Ovary (tissue), 9 donors: ENCODE results near the gene TNFRSF1A. TPM values are rescaled to one million over a fixed set of nuclear protein-coding genes. Genes with fewer than 3 reads are reported as not detected.

ENCODE experiments used
- DNase-seq, 5 donors: peaks; one replicate each; pipeline ENCODE4 v3.0.0-alpha.2; 2019 to 2020
- H3K27ac ChIP-seq, 2 donors: fragments of 200-600 bp; one replicate each; pipeline versions ENCODE4 v1.5.1 to v1.8.0; 2019 to 2022
- H3K27me3 ChIP-seq: fragments of 200-600 bp; one replicate; pipeline ENCODE4 v1.8.0; 2022
- H3K36me3 ChIP-seq: fragments of 200-600 bp; sonication (generic); one replicate; pipeline ENCODE4 v1.5.1; 2019
- H3K4me1 ChIP-seq: one replicate; pipeline ENCODE4 v1.8.1; 2013; ENCODE audit warnings: mild to moderate bottlenecking, moderate library complexity; ENCODE audit not compliant: insufficient read depth
- H3K4me3 ChIP-seq: fragments of 200-600 bp; sonication (generic); one replicate; pipeline ENCODE4 v1.5.1; 2017
- H3K9me3 ChIP-seq, 2 donors: fragments of 200-600 bp in 1 of 2; sonication (generic) in 1 of 2; one replicate each; pipeline versions ENCODE4 v1.5.1 to v1.8.1; 2013 to 2019; ENCODE audit warnings: mild to moderate bottlenecking in 1 of 2, moderate library complexity in 1 of 2
- EP300 ChIP-seq: sonication (generic); formaldehyde crosslinking; IDR thresholded peaks from one replicate; pipeline ENCODE4 v1.6.1; 2017; ENCODE audit warnings: antibody characterized with exemption
- POLR2A ChIP-seq: fragments of 450-650 bp; IDR thresholded peaks from one replicate; pipeline ENCODE4 v1.6.1; 2017; ENCODE audit warnings: antibody characterized with exemption, mild to moderate bottlenecking, moderate library complexity
- WGBS, 3 donors: extraction: QIAGEN DNeasy Blood & Tissue Kit in 1 of 3; methylation state at CpG; one replicate each; pipeline versions ENCODE4 v1.1.5 to v1.1.7; 2013 to 2017; 5-methylcytosine and 5-hydroxymethylcytosine counted together
- intact Hi-C, 4 donors: fragments of 100-400 bp; cut with DNase I; formaldehyde crosslinking; loops; one replicate each; pipeline versions ENCODE4 v1.11.0 to v1.15.1; 2022 to 2023
- polyA plus RNA-seq, 2 donors: library from polyadenylated mRNA; stranded (reverse); fragments of 200-250 nt in 1 of 2; fragments of 350-450 nt in 1 of 2; fragmentation: Illumina TruSeq in 1 of 2; extraction: RNeasy Lipid Tissue Mini Kit (QIAGEN cat#74804) in 1 of 2; gene quantifications; one replicate each; pipeline ENCODE4 v1.2.3, GENCODE V29; 2013 to 2014
- total RNA-seq, 7 donors: library from RNA; depleted of rRNA in 2 of 7; stranded (reverse); fragments of >200 nt in 2 of 7; fragmentation: NEBNext Ultra II Directional in 3 of 7; extraction: Animal tissue kit (Norgen Biotek cat#: 25700) in 3 of 7; gene quantifications; one replicate each; pipeline versions ENCODE4 v1.1.0 to v1.2.4, GENCODE V29; 2016 to 2023
- TF ChIP-seq, protein P1 (sequence below), 3 donors: fragments of 450-650 bp in 2 of 3; fragments of 200-600 bp in 1 of 3; IDR thresholded peaks; one replicate each; pipeline versions ENCODE4 v1.5.1 to v1.8.0; 2016 to 2022; ENCODE audit warnings: antibody characterized with exemption in 3 of 3, mild to moderate bottlenecking in 1 of 3
- donor health status: DM: no; HTN: no; CAD: no; lungs with moderate emphysema.
- donor health status: DM: no; HTN: no; CAD: no.
- donor health status: Bipolar disorder and iron deficiency.
- donor health status: DM: yes; HTN: yes; CAD: no.
- donor health status: DM: no; HTN: no; CAD: no.
- donor health status: DM: yes; HTN: yes; CAD: no.

Gene TNFRSF1A
- total and polyA plus RNA-seq, 9 donors, result 92.8 to 274 (median 179) TPM

DNA sequence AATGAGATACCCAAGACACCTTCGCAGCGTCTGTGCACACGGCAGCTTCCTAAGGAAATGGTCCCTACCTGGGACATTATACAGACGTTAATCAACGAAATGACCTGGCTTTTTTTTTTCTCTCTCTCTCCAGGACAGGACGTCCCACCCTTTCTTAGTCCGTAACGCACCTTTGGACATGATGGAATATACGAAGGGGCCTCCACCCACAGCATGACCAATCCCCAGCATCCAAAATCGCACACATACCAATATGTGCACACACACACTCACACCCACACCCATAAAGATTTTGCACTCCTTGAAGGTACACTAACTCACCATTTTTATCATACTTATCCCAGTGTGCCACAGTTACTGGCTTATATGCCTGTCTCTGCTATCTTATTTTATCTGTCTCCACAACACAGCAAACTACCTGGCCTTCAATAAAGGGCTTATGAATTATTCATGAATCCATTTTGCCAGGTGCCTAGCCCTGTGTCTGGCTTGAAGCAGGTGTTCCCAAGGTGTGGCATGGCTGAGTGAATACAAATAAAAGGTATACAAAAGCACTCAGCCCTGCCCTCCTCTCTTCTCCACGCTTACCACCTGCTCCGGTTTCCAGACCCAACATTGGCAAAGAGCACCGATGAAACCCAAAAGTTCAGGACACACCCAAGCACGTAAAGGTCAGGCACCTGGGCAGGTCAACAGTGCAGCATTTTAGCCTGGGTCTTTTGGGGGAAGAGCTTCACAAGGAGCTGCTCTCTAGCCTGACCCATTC, 31.3 kb upstream of the TNFRSF1A start:
- intact Hi-C loops, result no loop called here
- 84 to 87% (median 86%) methylated on average over 14 of the region's 14 CpGs for WGBS, 3 donors
- H3K4me3 ChIP-seq, result no peak overlapping the region
- H3K27ac ChIP-seq, result no peak overlapping the region
- H3K9me3 ChIP-seq, result no peaks in the 10 kb centered on the region
- no peak for DNase-seq
- H3K4me1 ChIP-seq, result peaks cover 19% of the 10 kb centered on the region
- H3K27me3 ChIP-seq, result no peaks in the 10 kb centered on the region
- TF ChIP-seq POLR2A (no peak), EP300 (no peak)
- TF ChIP-seq, protein P1, sequence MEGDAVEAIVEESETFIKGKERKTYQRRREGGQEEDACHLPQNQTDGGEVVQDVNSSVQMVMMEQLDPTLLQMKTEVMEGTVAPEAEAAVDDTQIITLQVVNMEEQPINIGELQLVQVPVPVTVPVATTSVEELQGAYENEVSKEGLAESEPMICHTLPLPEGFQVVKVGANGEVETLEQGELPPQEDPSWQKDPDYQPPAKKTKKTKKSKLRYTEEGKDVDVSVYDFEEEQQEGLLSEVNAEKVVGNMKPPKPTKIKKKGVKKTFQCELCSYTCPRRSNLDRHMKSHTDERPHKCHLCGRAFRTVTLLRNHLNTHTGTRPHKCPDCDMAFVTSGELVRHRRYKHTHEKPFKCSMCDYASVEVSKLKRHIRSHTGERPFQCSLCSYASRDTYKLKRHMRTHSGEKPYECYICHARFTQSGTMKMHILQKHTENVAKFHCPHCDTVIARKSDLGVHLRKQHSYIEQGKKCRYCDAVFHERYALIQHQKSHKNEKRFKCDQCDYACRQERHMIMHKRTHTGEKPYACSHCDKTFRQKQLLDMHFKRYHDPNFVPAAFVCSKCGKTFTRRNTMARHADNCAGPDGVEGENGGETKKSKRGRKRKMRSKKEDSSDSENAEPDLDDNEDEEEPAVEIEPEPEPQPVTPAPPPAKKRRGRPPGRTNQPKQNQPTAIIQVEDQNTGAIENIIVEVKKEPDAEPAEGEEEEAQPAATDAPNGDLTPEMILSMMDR (IDR thresholded peaks at IDR 0.05), result no peak
- no peaks in the 10 kb centered on the region for H3K36me3 ChIP-seq

- Histone ChIP-seq H3K36me3 (no peaks in the 10 kb centered on the region), H3K4me1 (peaks cover 19% of the 10 kb centered on the region), H3K4me3 (no peak overlapping the region), H3K9me3 (no peaks in the 10 kb centered on the region), H3K27ac (peak overlapping the region in 1 of 2 donors; percentile 35), H3K27me3 (no peaks in the 10 kb centered on the region)
- DNase-seq, result peak in 2 of 5 donors; percentile 17 to 44
- 26 to 39% (median 31%) methylated on average over 8 of the region's 8 CpGs for WGBS, 3 donors
- intact Hi-C loops, result no loop called here
- TF ChIP-seq EP300 (no peak), POLR2A (no peak)
- TF ChIP-seq, protein P1 (IDR thresholded peaks at IDR 0.05), result no peak
Observed at GRCh38 chr12:6372403-6373003, 30.6 kb upstream of the TNFRSF1A start.

DNA sequence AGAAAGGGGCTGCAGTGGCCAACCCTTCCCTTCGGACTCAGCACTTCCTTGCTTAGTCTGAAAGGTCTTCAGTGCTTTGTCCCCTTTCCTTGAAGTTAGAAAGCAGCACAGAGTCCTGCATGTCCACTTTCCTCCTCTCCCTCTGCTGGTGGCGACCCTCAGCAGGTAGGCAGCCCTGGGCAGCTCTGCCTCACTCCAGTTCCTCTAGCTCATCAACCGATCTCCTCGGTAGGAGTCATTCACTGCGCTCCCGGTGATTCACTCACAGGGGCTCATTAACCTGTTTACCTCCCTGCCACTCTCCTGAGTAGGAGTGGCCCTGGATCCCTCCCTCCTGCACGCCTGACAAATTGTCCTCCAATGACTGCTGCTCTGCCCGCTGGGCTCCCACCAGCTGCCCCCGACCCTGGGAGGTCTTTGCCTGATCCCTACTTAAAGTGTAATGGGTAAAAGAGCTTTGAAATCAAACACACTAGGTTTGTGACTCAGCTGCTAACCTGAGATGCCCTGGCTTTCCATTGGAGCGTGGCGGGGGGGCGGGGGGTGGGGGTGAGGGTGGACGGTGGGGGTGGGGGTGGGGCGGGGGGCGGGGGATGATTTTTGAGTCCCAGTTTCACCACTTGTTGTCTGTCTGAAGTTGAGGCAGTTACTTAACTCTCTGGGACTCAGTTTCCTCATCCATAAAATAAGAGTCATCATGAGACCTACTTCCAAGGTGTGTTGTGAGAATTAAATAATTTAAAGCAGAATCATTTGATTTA, 29.3 kb upstream of the TNFRSF1A start:
- no peak overlapping the region for H3K4me3 ChIP-seq
- H3K4me1 ChIP-seq, result peaks cover 17% of the 10 kb centered on the region
- H3K27ac ChIP-seq, result no peak overlapping the region
- H3K9me3 ChIP-seq, result no peaks in the 10 kb centered on the region
- 53 to 64% (median 59%) methylated on average over 15 of the region's 15 CpGs for WGBS, 3 donors
- no peaks in the 10 kb centered on the region for H3K27me3 ChIP-seq
- H3K36me3 ChIP-seq, result no peaks in the 10 kb centered on the region
- TF ChIP-seq, protein P1 (IDR thresholded peaks at IDR 0.05), result no peak
- intact Hi-C loops, result no loop called here
- peak in 1 of 5 donors; percentile 31 for DNase-seq

DNA sequence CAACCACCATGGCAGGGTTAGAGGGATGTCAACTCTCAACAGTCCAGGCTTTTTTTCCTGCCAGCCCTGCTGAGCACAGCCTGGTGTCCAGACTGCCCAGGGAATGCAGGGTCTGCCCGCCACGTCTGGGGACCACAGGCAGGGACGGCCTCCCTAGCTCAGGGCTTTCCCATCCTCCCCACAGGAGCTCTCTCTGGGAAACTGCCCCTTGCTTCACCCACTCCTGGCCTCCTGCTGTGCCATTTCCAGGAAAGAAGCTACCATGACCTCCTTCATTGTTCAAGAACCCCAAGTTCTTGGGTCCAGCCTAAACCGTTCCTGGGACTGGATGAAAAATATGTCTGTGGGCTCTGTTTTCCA, 28.7 kb upstream of the TNFRSF1A start:
- Histone ChIP-seq H3K27me3 (no peaks in the 10 kb centered on the region), H3K36me3 (no peaks in the 10 kb centered on the region), H3K9me3 (no peaks in the 10 kb centered on the region), H3K4me1 (peaks cover 11% of the 10 kb centered on the region), H3K4me3 (no peak overlapping the region), H3K27ac (no peak overlapping the region)
- TF ChIP-seq EP300 (no peak), POLR2A (no peak)
- TF ChIP-seq, protein P1 (IDR thresholded peaks at IDR 0.05), result no peak
- WGBS, 3 donors, result 90 to 92% (median 91%) methylated on average over 4 of the region's 4 CpGs
- intact Hi-C loops, result no loop called here
- no peak for DNase-seq
